PC-3 (cell line): ENCODE data around the gene AHNAK2.
"Not testable (repeated sequence)": the region's sequence is repeated elsewhere in the genome, so short reads cannot be mapped to it uniquely, and the experiment has no call there.

Experiments
- CTCF ChIP-seq: fragments of 300-600 bp; sonication (generic); conservative IDR thresholded peaks from 2 replicates; pipeline ENCODE4 v1.5.1; 2017; ENCODE audit warnings: antibody characterized with exemption, low read depth, mild to moderate bottlenecking, low read length
- EZH2 ChIP-seq: fragments of 300-600 bp; sonication (generic); IDR thresholded peaks from one replicate; pipeline ENCODE4 v1.6.1; 2017; ENCODE audit warnings: antibody characterized with exemption, mild to moderate bottlenecking, low read length; ENCODE audit not compliant: unreplicated experiment
- EZH2phosphoT487 ChIP-seq: fragments of 300-600 bp; sonication (generic); IDR thresholded peaks from 2 replicates; pipeline ENCODE4 v1.6.1; 2018; ENCODE audit warnings: mild to moderate bottlenecking, antibody characterized with exemption, low read length, borderline replicate concordance

- not testable (repeated sequence) for TF ChIP-seq EZH2, CTCF, EZH2phosphoT487
Observed at GRCh38 chr14:104944016-104944308, 34.2 kb downstream of the AHNAK2 start.
